ENCODE results near the gene ZNF280B.
"Not testable (repeated sequence)": the region's sequence is repeated elsewhere in the genome, so short reads cannot be mapped to it uniquely, and the experiment has no call there.

Gene ZNF280B

GRCh38 chr22:22547692-22548300 lies 39.3 kb upstream of the ZNF280B start:
- no peaks in the 10 kb centered on the region for H3K27me3 Mint-ChIP-seq
- intact Hi-C loops (cut with micrococcal nuclease), result no loop called here
- no peak overlapping the region for H3K27ac Mint-ChIP-seq
- no peak overlapping the region for H3K4me3 Mint-ChIP-seq
- H3K36me3 Mint-ChIP-seq (ENCODE audit: low read depth), result no peaks in the 10 kb centered on the region
- H3K4me1 Mint-ChIP-seq (ENCODE audit: low read depth), result peaks cover 26% of the 10 kb centered on the region
- H3K9me3 Mint-ChIP-seq, result no peaks in the 10 kb centered on the region

DNA sequence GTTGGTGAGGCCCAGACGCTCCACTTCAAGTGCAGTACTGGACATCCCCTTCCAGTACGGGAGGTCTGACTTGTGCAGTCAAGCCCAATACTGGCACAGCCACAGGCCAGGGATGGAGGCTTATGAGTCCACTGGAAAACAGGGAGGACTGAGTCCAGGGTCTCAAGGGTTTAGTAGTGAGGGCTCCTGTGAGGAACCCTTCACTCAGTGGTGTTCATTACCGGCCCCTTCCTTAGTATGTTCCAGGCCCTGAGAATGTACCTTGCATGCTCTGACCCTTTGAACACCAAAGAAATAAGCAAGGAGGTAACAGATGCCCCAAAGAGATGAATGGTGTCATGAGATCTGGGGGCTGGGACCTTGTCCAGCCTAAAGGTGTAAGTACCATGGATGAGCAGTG lies 38.7 kb upstream of the ZNF280B start:
- intact Hi-C loops (cut with micrococcal nuclease), result no loop called here
- Mint-ChIP-seq H3K36me3 (ENCODE audit: low read depth) (no peaks in the 10 kb centered on the region), H3K4me1 (ENCODE audit: low read depth) (peaks cover 26% of the 10 kb centered on the region), H3K4me3 (no peak overlapping the region), H3K27ac (no peak overlapping the region), H3K27me3 (no peaks in the 10 kb centered on the region), H3K9me3 (no peaks in the 10 kb centered on the region)

GRCh38 chr22:22546490-22546889 lies 37.9 kb upstream of the ZNF280B start:
- no peaks in the 10 kb centered on the region for H3K9me3 Mint-ChIP-seq
- H3K27ac Mint-ChIP-seq, result no peak overlapping the region
- no peak overlapping the region for H3K4me3 Mint-ChIP-seq
- no peaks in the 10 kb centered on the region for H3K36me3 Mint-ChIP-seq (ENCODE audit: low read depth)
- peaks cover 26% of the 10 kb centered on the region for H3K4me1 Mint-ChIP-seq (ENCODE audit: low read depth)
- no peaks in the 10 kb centered on the region for H3K27me3 Mint-ChIP-seq
- intact Hi-C loops (cut with micrococcal nuclease), result no loop called here

GRCh38 chr22:22545084-22545483 lies 36.5 kb upstream of the ZNF280B start:
- H3K9me3 Mint-ChIP-seq, result no peaks in the 10 kb centered on the region
- peaks cover 26% of the 10 kb centered on the region for H3K4me1 Mint-ChIP-seq (ENCODE audit: low read depth)
- no peaks in the 10 kb centered on the region for H3K36me3 Mint-ChIP-seq (ENCODE audit: low read depth)
- no peak overlapping the region for H3K4me3 Mint-ChIP-seq
- no peak overlapping the region for H3K27ac Mint-ChIP-seq
- intact Hi-C loops (cut with micrococcal nuclease), result no loop called here
- no peaks in the 10 kb centered on the region for H3K27me3 Mint-ChIP-seq

- Mint-ChIP-seq H3K9me3 (no peaks in the 10 kb centered on the region), H3K4me1 (ENCODE audit: low read depth) (no peaks in the 10 kb centered on the region), H3K27ac (no peak overlapping the region), H3K27me3 (no peaks in the 10 kb centered on the region), H3K36me3 (ENCODE audit: low read depth) (no peaks in the 10 kb centered on the region), H3K4me3 (no peak overlapping the region)
- intact Hi-C loops (cut with micrococcal nuclease), result no loop called here
Observed at GRCh38 chr22:22538226-22538989, 29.9 kb upstream of the ZNF280B start.

DNA sequence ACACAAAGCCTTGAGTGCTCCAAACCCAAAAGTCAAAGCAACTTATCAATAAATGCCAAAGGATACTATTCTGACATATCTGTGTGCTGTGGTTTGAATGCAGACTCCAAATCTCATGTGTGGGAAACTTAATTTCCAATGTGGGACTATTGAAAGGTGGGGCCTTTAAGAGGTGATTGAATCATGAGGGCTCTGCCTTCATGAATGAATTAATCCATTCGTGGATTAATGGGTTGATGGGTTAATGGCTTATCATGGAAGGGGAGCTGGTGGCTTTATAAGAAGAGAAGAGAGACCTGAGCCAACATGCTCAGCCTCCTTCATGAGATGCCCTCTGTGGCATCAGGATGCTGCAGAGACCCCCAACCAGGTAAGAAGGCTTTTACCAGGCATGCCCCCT lies 28.4 kb upstream of the ZNF280B start:
- no peak overlapping the region for H3K27ac Mint-ChIP-seq
- no peaks in the 10 kb centered on the region for H3K36me3 Mint-ChIP-seq (ENCODE audit: low read depth)
- H3K27me3 Mint-ChIP-seq, result no peaks in the 10 kb centered on the region
- H3K4me3 Mint-ChIP-seq, result no peak overlapping the region
- no peaks in the 10 kb centered on the region for H3K4me1 Mint-ChIP-seq (ENCODE audit: low read depth)
- no peaks in the 10 kb centered on the region for H3K9me3 Mint-ChIP-seq
- intact Hi-C loops (cut with micrococcal nuclease), result no loop called here

- Mint-ChIP-seq H3K4me1 (ENCODE audit: low read depth) (no peaks in the 10 kb centered on the region), H3K36me3 (ENCODE audit: low read depth) (no peaks in the 10 kb centered on the region), H3K4me3 (no peak overlapping the region), H3K27ac (no peak overlapping the region), H3K27me3 (no peaks in the 10 kb centered on the region), H3K9me3 (no peaks in the 10 kb centered on the region)
- intact Hi-C loops (cut with micrococcal nuclease), result no loop called here
Observed at GRCh38 chr22:22536515-22536914, 28.0 kb upstream of the ZNF280B start.

GRCh38 chr22:22535662-22536061 lies 27.1 kb upstream of the ZNF280B start:
- intact Hi-C loops (cut with micrococcal nuclease), result no loop called here
- Mint-ChIP-seq H3K4me1 (ENCODE audit: low read depth) (no peaks in the 10 kb centered on the region), H3K27ac (no peak overlapping the region), H3K36me3 (ENCODE audit: low read depth) (no peaks in the 10 kb centered on the region), H3K27me3 (no peaks in the 10 kb centered on the region), H3K4me3 (no peak overlapping the region), H3K9me3 (no peaks in the 10 kb centered on the region)

DNA sequence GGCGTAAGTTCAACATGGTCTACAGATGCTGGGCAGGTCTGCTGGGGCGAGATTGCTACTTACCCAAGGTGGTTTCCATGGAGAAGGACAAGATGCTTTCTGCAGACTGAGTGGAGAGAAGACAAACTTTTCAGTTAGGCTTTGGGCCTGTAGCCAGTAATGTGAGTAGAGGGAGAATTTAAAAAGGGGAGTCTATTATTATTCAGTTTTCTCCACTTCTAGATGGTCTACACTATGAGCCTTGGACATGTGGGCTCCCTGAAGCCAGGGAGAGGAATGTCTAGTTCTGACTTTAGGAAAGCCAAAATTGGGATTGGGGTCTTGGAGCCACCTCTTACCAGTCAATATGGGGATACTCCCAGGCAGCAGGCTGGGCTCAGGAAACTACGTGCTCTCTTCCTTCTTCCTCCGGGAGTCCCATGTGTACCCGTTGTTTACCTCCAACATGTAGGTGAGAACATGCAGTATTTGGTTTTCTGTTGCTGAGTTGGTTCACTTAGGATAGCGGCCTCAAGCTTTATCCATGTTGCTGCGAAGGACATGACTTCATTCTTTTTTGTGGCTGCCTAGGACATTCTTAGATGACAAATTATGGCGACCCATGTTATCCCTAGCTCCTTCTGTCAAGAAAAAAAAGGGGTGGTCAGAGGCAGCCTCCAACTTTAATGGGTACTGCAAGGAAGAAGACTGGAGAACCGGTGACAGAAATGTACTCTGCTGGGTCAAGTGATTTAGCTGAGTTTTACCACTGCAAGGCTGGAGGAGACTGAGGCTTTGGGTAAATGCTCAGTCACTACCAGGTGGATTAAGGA lies 26.3 kb upstream of the ZNF280B start:
- no peaks in the 10 kb centered on the region for H3K27me3 Mint-ChIP-seq
- H3K4me1 Mint-ChIP-seq (ENCODE audit: low read depth), result no peaks in the 10 kb centered on the region
- H3K4me3 Mint-ChIP-seq, result no peak overlapping the region
- H3K36me3 Mint-ChIP-seq (ENCODE audit: low read depth), result no peaks in the 10 kb centered on the region
- intact Hi-C loops (cut with micrococcal nuclease), result no loop called here
- no peak overlapping the region for H3K27ac Mint-ChIP-seq
- H3K9me3 Mint-ChIP-seq, result no peaks in the 10 kb centered on the region

DNA sequence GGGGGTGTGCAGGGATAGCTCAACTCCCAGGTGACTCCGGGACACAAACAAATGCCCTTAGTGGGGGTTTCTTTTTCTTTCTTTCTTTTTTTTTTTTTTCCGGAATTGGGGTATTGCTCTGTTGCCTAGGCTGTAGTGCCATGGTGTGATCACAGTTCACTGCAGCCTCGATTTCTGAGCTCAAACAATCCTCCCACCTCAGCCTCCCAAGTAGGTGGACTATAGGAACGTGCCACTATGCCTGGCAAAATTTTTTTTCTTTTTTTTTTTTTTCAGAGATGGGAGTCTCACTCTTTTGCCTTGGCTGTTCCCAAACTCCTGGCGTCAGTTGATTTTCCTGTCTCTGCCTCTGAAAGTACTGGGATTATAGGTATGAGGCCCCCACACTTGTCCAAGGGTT lies 25.3 kb upstream of the ZNF280B start:
- H3K27me3 Mint-ChIP-seq, result no peaks in the 10 kb centered on the region
- no peaks in the 10 kb centered on the region for H3K9me3 Mint-ChIP-seq
- H3K4me3 Mint-ChIP-seq, result no peak overlapping the region
- no peak overlapping the region for H3K27ac Mint-ChIP-seq
- intact Hi-C loops (cut with micrococcal nuclease), result no loop called here
- no peaks in the 10 kb centered on the region for H3K4me1 Mint-ChIP-seq (ENCODE audit: low read depth)
- no peaks in the 10 kb centered on the region for H3K36me3 Mint-ChIP-seq (ENCODE audit: low read depth)

DNA sequence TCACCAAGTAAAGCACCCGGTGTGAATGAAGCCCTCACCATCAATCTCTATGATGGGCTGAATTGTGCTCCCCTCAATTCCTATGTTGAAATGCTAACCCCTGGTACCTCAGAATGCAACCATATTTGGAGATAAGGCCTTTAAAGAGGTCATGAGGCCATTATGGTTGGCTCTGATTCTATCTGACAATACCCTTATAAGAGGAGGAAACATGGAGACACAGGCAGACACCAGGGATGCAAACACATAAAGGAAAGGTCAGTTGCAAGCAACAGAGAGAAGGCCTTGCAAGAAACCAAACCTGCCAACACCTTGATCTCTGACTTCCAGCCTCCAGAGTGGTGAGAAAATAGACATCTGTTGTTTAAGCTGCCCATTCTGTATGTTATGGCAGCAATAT lies 24.9 kb upstream of the ZNF280B start:
- H3K4me1 Mint-ChIP-seq (ENCODE audit: low read depth), result no peaks in the 10 kb centered on the region
- intact Hi-C loops (cut with micrococcal nuclease), result no loop called here

DNA sequence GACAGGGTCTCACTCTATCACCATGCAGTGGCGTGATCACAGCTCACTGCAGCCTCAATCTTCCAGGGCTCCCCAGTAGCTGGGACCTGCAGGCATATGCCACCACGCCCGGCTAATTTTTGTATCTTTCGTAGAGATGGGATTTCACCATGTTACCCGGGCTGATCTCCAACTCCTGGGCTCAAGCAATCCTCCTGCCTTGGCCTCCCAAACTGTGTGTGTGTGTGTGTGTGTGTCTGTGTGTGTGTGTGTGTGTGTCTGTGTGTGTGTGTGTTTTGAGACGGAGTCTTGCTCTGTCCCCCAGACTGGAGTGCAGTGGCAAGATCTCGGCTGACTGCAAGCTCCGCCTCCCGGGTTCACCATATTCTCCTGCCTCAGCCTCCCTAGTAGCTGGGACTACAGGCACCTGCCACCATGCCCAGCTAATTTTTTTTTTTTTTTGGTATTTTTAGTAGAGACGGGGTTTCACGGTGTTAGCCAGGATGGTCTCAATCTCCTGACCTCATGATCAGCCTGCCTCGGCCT lies 24.1 kb upstream of the ZNF280B start:
- H3K27me3 Mint-ChIP-seq; H3K27ac Mint-ChIP-seq; H3K4me1 Mint-ChIP-seq (ENCODE audit: low read depth): not testable (repeated sequence)

More for the DNA sequence above, 24.9 kb upstream of the ZNF280B start:
- no peak overlapping the region for H3K4me3 Mint-ChIP-seq
- H3K27ac Mint-ChIP-seq, result no peak overlapping the region
- no peaks in the 10 kb centered on the region for H3K36me3 Mint-ChIP-seq (ENCODE audit: low read depth)
- H3K27me3 Mint-ChIP-seq, result no peaks in the 10 kb centered on the region
- H3K9me3 Mint-ChIP-seq, result no peaks in the 10 kb centered on the region

DNA sequence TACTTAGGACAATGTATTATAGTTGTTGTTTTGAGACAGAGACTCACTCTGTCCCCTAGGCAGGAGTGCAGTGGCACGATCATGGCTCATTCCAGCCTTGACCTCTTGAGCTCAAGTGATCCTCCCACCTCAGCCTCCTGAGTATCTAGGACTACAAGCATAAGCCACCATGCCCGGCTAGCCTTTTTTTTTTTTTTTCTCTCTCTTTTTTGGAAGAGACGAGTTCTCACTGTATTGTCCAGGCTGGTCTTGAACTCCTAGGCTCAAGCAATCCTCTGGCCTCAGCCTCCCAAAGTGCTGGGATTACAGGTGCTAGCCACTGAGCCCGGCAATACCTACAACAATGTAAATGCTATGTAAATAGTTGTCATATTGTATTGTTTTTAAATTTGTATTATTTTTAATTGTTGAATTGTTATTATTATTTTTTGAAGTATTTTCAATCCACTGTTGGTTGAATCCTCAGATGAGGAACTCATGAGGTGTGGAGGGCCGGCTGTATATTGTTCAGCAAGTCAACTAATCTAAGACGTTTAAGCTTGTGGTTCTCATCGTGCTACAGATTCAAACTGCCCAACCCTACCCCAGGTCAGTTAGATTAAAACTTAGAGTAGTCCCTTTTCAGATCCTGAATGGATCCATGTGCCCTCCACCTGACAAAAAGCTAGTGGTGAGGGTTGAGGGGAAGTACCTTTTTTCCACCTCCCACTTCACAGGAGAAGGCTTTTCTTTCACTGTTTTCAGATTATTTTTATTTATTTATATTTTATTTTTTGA lies 23.4 kb upstream of the ZNF280B start:
- no peaks in the 10 kb centered on the region for H3K4me1 Mint-ChIP-seq (ENCODE audit: low read depth)
- no peaks in the 10 kb centered on the region for H3K27me3 Mint-ChIP-seq
- H3K36me3 Mint-ChIP-seq (ENCODE audit: low read depth), result no peaks in the 10 kb centered on the region
- intact Hi-C loops (cut with micrococcal nuclease), result no loop called here
- H3K27ac Mint-ChIP-seq, result no peak overlapping the region
- no peaks in the 10 kb centered on the region for H3K9me3 Mint-ChIP-seq
- no peak overlapping the region for H3K4me3 Mint-ChIP-seq

More for the DNA sequence above, 24.1 kb upstream of the ZNF280B start:
- H3K9me3 Mint-ChIP-seq; H3K4me3 Mint-ChIP-seq; H3K36me3 Mint-ChIP-seq (ENCODE audit: low read depth); intact Hi-C loops (cut with micrococcal nuclease): not testable (repeated sequence)

Data from dendritic cell treated with granulocyte-macrophage colony-stimulating factor and Interleukin-4, amounts not matched to agents 40 ng/mL and 50 ng/mL, for 4 days (primary cell).